SK-N-SH (cell line): ENCODE measurements around the gene ARHGEF19. TPM values are rescaled to one million over a fixed set of nuclear protein-coding genes. Genes with fewer than 3 reads are reported as not detected.

ENCODE experiments used
- CTCF ChIA-PET: fragments of 300-600, 350-600 bp; formaldehyde crosslinking; extraction: SDS; loops from one replicate; lab custom pipeline; 2021; lab: Yijun Ruan, JAX
- POLR2A ChIA-PET: fragments of 350-600 bp; sonication (Branson Sonifier 250); formaldehyde crosslinking; extraction: SDS; loops from one replicate; lab custom pipeline; 2020; ENCODE audit warnings: antibody characterized with exemption, inconsistent platforms; lab: Yijun Ruan, JAX
- DNase-seq: peaks from one replicate; pipeline ENCODE4 v3.0.0; 2012
- H2AFZ ChIP-seq: fragments of 200-600 bp; sonication (generic); 2 replicates; pipeline ENCODE4 v1.8.1; 2016; ENCODE audit warnings: antibody characterized with exemption, mild to moderate bottlenecking, low read depth
- H3F3A ChIP-seq: fragments of 200-600 bp; sonication (generic); replicated peaks from 2 replicates; pipeline ENCODE3; 2016; ENCODE audit warnings: antibody characterized with exemption, mild to moderate bottlenecking; ENCODE audit not compliant: insufficient read depth
- H3K27ac ChIP-seq, 2 experiments: fragments of 200-500 bp in 1 of 2; fragments of 200-600 bp in 1 of 2; sonication (Bioruptor generic) in 1 of 2; sonication (generic), shearing (Covaris generic) in 1 of 2; 2 replicates each; pipeline versions ENCODE4 v1.5.1 to v1.6.1; 2014 to 2016; ENCODE audit warnings: low read depth in 2 of 2, inconsistent platforms in 1 of 2, low read length in 1 of 2, mild to moderate bottlenecking in 1 of 2, mixed read lengths in 1 of 2
- H3K27me3 ChIP-seq: fragments of 200-600 bp; sonication (generic), shearing (Covaris generic); 2 replicates; pipeline ENCODE4 v1.6.1; 2016; ENCODE audit warnings: mixed run types; ENCODE audit not compliant: insufficient read depth
- H3K36me3 ChIP-seq, 2 experiments: fragments of 200-500 bp in 1 of 2; fragments of 200-600 bp in 1 of 2; sonication (Bioruptor generic) in 1 of 2; sonication (generic) in 1 of 2; replicated peaks in 1 of 2; 2 replicates each; pipeline versions ENCODE3 to v1.5.1; 2014 to 2016; ENCODE audit warnings: low read length in 1 of 2, mild to moderate bottlenecking in 1 of 2; ENCODE audit not compliant: insufficient read depth in 2 of 2, control insufficient read depth in 1 of 2
- H3K4me1 ChIP-seq, 2 experiments: fragments of 200-500 bp in 1 of 2; fragments of 200-600 bp in 1 of 2; sonication (Bioruptor generic) in 1 of 2; sonication (generic), shearing (Covaris generic) in 1 of 2; 2 replicates each; pipeline versions ENCODE4 v1.5.1 to v1.6.1; 2014 to 2016; ENCODE audit warnings: low read depth in 1 of 2, low read length in 1 of 2, mixed run types in 1 of 2; ENCODE audit not compliant: insufficient read depth in 2 of 2, control insufficient read depth in 1 of 2
- H3K4me2 ChIP-seq: fragments of 200-600 bp; sonication (generic), shearing (Covaris generic); 2 replicates; pipeline ENCODE4 v1.6.1; 2017; ENCODE audit warnings: mixed run types
- H3K4me3 ChIP-seq, 2 experiments: fragments of 200-500 bp in 1 of 2; fragments of 200-600 bp in 1 of 2; sonication (Bioruptor generic) in 1 of 2; sonication (generic), shearing (Covaris generic) in 1 of 2; 2 replicates each; pipeline versions ENCODE4 v1.5.1 to v1.8.1; 2014 to 2016; ENCODE audit warnings: low read depth in 2 of 2, inconsistent platforms in 1 of 2, low read length in 1 of 2, mild to moderate bottlenecking in 1 of 2, mixed read lengths in 1 of 2, moderate library complexity in 1 of 2
- H3K79me2 ChIP-seq: fragments of 200-600 bp; sonication (generic); 2 replicates; pipeline ENCODE4 v1.8.1; 2017; ENCODE audit warnings: mild to moderate bottlenecking; ENCODE audit not compliant: insufficient read depth
- H3K9ac ChIP-seq: fragments of 200-600 bp; sonication (generic); 2 replicates; pipeline ENCODE4 v1.6.1; 2017; ENCODE audit warnings: mixed run types
- H3K9me2 ChIP-seq: fragments of 200-600 bp; sonication (generic); 2 replicates; pipeline ENCODE4 v1.6.1; 2017; ENCODE audit warnings: mixed run types
- H3K9me3 ChIP-seq: fragments of 200-600 bp; sonication (generic); 2 replicates; pipeline ENCODE4 v1.6.1; 2017; ENCODE audit warnings: mixed run types, mild to moderate bottlenecking, moderate library complexity
- H4K20me1 ChIP-seq: fragments of 200-600 bp; sonication (generic); 2 replicates; pipeline ENCODE4 v1.6.1; 2017; ENCODE audit warnings: mild to moderate bottlenecking, mixed run types; ENCODE audit not compliant: insufficient read depth
- CHD2 ChIP-seq: fragments of 150-350 bp; IDR thresholded peaks from 2 replicates; pipeline ENCODE4 v1.6.1; 2018; ENCODE audit warnings: low read length; ENCODE audit not compliant: partially characterized antibody
- CTCF ChIP-seq: fragments of 200-600 bp; sonication (generic); IDR thresholded peaks from 2 replicates; pipeline ENCODE4 v1.6.1; 2017; ENCODE audit warnings: antibody characterized with exemption, mild to moderate bottlenecking, moderate library complexity
- EP300 ChIP-seq, 2 experiments: IDR thresholded peaks; 2 replicates each; pipeline versions ENCODE4 v1.4.0 to v1.6.1; 2012; ENCODE audit warnings: borderline replicate concordance in 1 of 2, low read depth in 1 of 2, low read length in 1 of 2
- FOXJ3 ChIP-seq: sonication (generic); formaldehyde crosslinking; IDR thresholded peaks from 2 replicates; pipeline ENCODE4 v1.5.1; 2020; ENCODE audit warnings: mild to moderate bottlenecking, missing genetic modification reagents
- GATA2 ChIP-seq: sonication (generic); formaldehyde crosslinking; IDR thresholded peaks from 2 replicates; pipeline ENCODE4 v1.5.0; 2020; ENCODE audit warnings: mild to moderate bottlenecking, missing genetic modification reagents
- MAX ChIP-seq: IDR thresholded peaks from 2 replicates; pipeline ENCODE4 v1.4.0; 2012; ENCODE audit warnings: low read depth
- MXI1 ChIP-seq: IDR thresholded peaks from 2 replicates; pipeline ENCODE4 v1.6.1; 2012; ENCODE audit warnings: mild to moderate bottlenecking, low read depth, low read length, improper control_type of control experiment
- NRF1 ChIP-seq: IDR thresholded peaks from 2 replicates; pipeline ENCODE4 v1.6.1; 2012; ENCODE audit warnings: low read depth, mild to moderate bottlenecking, low read length
- PBX3 ChIP-seq: IDR thresholded peaks from 2 replicates; pipeline ENCODE4; 2012
- RAD21 ChIP-seq: IDR thresholded peaks from 2 replicates; pipeline ENCODE4 v1.6.1; 2012; ENCODE audit warnings: mild to moderate bottlenecking, low read length
- RCOR1 ChIP-seq: fragments of 150-350 bp; IDR thresholded peaks from 2 replicates; pipeline ENCODE4 v1.6.1; 2017; ENCODE audit warnings: antibody characterized with exemption, low read length
- RXRA ChIP-seq: IDR thresholded peaks from 2 replicates; pipeline ENCODE4 v1.4.0; 2012; ENCODE audit warnings: low read depth, mild to moderate bottlenecking, borderline replicate concordance
- SMC3 ChIP-seq: IDR thresholded peaks from 2 replicates; pipeline ENCODE4 v1.6.1; 2012; ENCODE audit warnings: low read depth, low read length, improper control_type of control experiment
- TAF1 ChIP-seq: IDR thresholded peaks from 2 replicates; pipeline ENCODE4 v1.6.1; 2012; ENCODE audit warnings: low read depth, mild to moderate bottlenecking, low read length, moderate library complexity, borderline replicate concordance
- TCF12 ChIP-seq: IDR thresholded peaks from 2 replicates; pipeline ENCODE4 v1.4.0; 2012
- USF1 ChIP-seq: IDR thresholded peaks from 2 replicates; pipeline ENCODE4 v1.4.0; 2012; ENCODE audit warnings: low read depth, borderline replicate concordance
- USF2 ChIP-seq: fragments of 150-350 bp; IDR thresholded peaks from 2 replicates; pipeline ENCODE4 v1.6.1; 2017; ENCODE audit warnings: antibody characterized with exemption, low read length, low read depth, borderline replicate concordance
- WGBS: methylation state at CpG from one replicate; pipeline ENCODE4 v1.1.6; 2017; ENCODE audit warnings: low lambda C conversion rate; 5-methylcytosine and 5-hydroxymethylcytosine counted together
- polyA plus RNA-seq, 3 experiments: library from polyadenylated mRNA; depleted of rRNA; stranded (reverse); fragments of >200 nt; gene quantifications; 2 replicates each; pipeline ENCODE4 v1.2.3, GENCODE V29; 2012

The ARHGEF19 gene
- polyA plus RNA-seq, 1 of the 3 experiments (the other 2 are of a cell fraction): 11.5 TPM

GRCh38 chr1:16218674-16219071 lies 6.2 kb upstream of the ARHGEF19 start:
- POLR2A ChIA-PET: no interaction called here
- no peaks in the 10 kb centered on the region for H3K9me3 ChIP-seq
- H3K79me2 ChIP-seq: no peaks in the 10 kb centered on the region
- no peaks in the 10 kb centered on the region for H3K9me2 ChIP-seq
- no peak overlapping the region for H3K9ac ChIP-seq
- H3K4me2 ChIP-seq: no peak overlapping the region
- no peaks in the 10 kb centered on the region for H3K36me3 ChIP-seq
- no peak for DNase-seq
- no peaks in the 10 kb centered on the region for H3F3A ChIP-seq
- no peak overlapping the region for H2AFZ ChIP-seq
- TF ChIP-seq NRF1 (no peak), CHD2 (no peak), GATA2 (CRISPR knock-in tag) (no peak), EP300 (IDR thresholded peaks at IDR 0.05; ENCODE audit: borderline replicate concordance in 1 of 2, low read depth in 1 of 2, low read length in 1 of 2) (no peak), RCOR1 (no peak), SMC3 (no peak), RAD21 (no peak), USF1 (no peak), CTCF (no peak), MXI1 (no peak), RXRA (no peak), USF2 (no peak), FOXJ3 (CRISPR knock-in tag) (no peak), TAF1 (no peak), MAX (no peak), TCF12 (no peak), PBX3 (no peak)
- WGBS: 90% methylated on average over 6 of the region's 6 CpGs
- no peak overlapping the region for H3K27ac ChIP-seq
- CTCF ChIA-PET: interaction anchor here (0.8 to 3.3 kb wide), 4 partner anchors 11 to 145 kb away, joined by 3 to 12 read pairs (median 8); partner anchors contain the start of gene CPLANE2
- no peaks in the 10 kb centered on the region for H4K20me1 ChIP-seq
- H3K4me1 ChIP-seq: peaks cover 0 to 18% of the 10 kb centered on the region in 2 experiments; a peak in 2 of 4 replicates
- no peaks in the 10 kb centered on the region for H3K27me3 ChIP-seq
- no peak overlapping the region for H3K4me3 ChIP-seq
